ENCODE results near the gene PGA5.
A peak's percentile ranks its signal among the peaks of the same experiment; 100 is the strongest.

PGA5 gene

DNA sequence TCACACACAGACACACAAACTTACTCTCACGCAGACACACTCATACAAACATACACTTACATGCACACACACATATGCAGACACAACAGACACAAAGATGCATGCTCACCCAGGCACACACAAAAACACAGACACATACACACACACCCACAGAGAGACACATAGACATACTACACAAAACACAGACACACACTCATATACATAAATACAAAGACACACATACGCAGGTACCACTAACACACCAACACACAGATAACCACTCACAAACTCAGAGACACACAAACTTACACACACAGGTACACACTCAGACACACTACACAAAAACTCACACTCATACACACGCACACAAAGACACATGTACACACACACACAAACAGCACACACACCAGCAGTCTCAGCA, 31.8 kb downstream of the PGA5 start:
- H3K36me3 Mint-ChIP-seq (ENCODE audit: low read depth), result no peaks in the 10 kb centered on the region

DNA sequence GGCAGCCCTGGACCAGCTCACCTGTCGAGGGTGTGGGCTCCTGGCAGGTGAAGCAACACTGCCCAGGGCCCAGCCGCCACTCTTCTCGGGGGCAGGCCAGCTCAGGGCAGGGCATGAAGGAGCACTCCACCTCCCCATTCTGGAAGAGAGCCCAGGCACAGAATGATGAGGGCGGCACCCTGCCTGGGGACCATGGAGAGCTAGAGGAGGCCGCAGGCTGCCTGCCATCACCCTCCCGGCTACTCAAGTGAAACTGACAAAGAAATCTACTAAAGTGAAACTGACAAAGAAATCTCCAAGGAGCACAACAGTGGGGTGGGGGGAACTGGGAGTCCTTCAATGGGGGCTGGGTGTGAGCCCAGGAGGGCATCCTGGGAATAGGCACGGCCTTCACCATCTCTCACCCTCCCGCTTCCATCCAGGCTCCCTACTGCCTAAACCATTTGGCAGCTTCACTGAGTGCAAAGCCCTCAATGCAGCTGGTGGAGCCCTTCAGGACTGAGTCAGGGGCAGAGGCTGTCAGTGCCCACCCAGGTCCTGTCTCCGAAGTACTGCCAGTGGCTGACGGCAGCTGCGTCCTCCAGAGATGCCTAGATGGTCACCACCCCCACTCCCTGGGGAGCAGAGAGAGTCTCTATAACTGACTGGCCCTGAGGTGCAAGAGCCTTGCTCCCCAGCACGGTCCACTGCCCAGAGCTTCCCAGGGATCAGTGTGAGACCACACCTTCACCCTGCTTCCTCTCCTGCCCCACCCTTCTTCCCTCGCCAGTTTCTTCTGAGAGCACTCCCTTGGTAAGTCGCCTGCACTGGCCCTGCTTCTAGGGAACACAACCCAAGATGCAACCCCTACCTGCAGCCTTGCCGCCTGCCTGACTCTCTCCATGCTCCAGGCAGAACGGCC, 32.5 kb downstream of the PGA5 start:
- Mint-ChIP-seq H3K4me3 (no peak overlapping the region), H3K9me3 (no peaks in the 10 kb centered on the region)

More for the DNA sequence above, 31.8 kb downstream of the PGA5 start:
- Mint-ChIP-seq H3K4me1 (ENCODE audit: low read depth) (no peaks in the 10 kb centered on the region), H3K27ac (no peak overlapping the region), H3K9me3 (no peaks in the 10 kb centered on the region), H3K27me3 (no peaks in the 10 kb centered on the region), H3K4me3 (no peak overlapping the region)

DNA sequence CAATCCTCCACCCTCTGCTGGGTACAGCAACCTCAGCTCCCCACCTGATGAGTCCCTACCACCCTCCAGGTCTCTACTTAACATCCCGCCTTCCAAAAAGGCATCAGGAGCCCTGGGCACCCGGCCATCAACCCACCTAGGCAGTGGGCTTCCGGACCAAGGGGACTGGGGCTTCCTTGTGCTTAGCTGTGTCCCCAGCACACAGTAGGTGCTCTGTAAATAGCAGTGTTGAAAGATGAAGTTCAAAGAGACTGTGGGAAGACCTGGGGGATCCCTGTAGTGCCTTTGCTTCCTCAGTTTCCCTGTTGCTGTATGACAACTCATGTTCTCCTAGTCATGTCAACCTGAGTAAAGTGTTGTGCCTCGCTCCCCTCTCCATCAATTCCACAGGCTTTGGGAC, 33.1 kb downstream of the PGA5 start:
- Mint-ChIP-seq H3K4me3 (no peak overlapping the region), H3K27me3 (no peaks in the 10 kb centered on the region), H3K9me3 (no peaks in the 10 kb centered on the region), H3K27ac (no peak overlapping the region), H3K4me1 (ENCODE audit: low read depth) (no peaks in the 10 kb centered on the region), H3K36me3 (ENCODE audit: low read depth) (peaks cover 6% of the 10 kb centered on the region)

More for the DNA sequence above, 32.5 kb downstream of the PGA5 start:
- Mint-ChIP-seq H3K27ac (no peak overlapping the region), H3K4me1 (ENCODE audit: low read depth) (no peaks in the 10 kb centered on the region), H3K36me3 (ENCODE audit: low read depth) (peaks cover 5% of the 10 kb centered on the region), H3K27me3 (no peaks in the 10 kb centered on the region)

DNA sequence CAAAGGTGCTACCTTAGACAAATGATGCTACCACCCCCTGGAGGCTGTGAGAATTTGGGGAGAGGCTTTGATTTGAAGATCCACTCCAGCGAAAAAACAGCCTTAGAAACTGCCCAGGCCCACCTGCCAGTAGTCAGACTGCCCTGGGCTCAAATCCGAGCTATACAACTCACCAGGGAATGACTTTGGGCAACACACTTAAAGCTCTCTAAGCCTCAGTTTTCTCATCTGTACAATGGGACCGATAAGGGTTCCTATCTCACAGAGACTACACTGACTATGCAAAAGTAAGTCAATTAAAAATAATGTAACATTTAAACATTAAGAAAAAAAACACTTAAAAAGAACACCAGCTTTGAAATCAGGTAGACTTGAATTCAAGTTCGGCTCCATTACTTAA, 34.2 kb downstream of the PGA5 start:
- Mint-ChIP-seq H3K27ac (no peak overlapping the region), H3K36me3 (ENCODE audit: low read depth) (peaks cover 15% of the 10 kb centered on the region), H3K4me1 (ENCODE audit: low read depth) (no peaks in the 10 kb centered on the region), H3K4me3 (no peak overlapping the region), H3K9me3 (no peaks in the 10 kb centered on the region), H3K27me3 (no peaks in the 10 kb centered on the region)

DNA sequence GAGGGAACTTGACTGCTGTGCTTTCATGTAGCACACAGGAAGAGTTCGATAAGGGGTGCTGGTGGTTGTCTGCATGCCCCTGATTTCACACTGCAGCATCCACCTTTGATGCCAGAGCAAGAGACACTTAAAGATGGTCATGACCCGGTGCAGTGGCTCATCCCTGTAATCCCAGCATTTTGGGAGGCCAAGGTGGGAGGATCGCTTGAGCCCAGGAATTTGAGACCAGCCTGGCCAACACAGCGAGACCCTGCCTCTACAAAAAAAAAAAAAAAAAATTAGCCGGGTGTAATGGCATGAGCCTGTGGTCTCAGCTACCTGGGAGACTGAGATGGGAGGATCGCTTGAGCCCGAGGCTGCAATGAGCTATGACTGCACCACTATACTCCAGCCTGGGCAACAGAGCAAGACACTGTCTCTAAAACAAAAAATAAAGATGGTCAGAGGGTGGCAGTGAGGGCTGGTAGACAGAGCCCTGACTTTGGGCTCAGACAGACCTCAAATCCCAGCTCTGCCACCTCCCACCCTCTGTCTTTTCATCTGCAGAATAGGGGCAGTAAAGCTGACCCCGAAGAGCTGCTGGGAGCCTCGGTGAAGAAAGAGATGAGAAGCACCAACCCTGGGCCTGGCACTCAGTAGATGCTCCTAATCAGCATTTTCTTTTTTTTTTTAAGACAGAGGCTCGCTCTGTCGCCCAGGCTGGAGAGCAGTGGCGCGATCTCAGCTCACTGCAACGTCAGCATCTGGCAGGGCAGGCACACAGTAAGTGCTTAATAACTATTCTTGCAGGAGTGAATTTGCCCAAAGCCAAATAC, 36.4 kb downstream of the PGA5 start:
- Mint-ChIP-seq H3K4me3 (no peak overlapping the region), H3K36me3 (ENCODE audit: low read depth) (peaks cover 30% of the 10 kb centered on the region), H3K9me3 (no peaks in the 10 kb centered on the region), H3K4me1 (ENCODE audit: low read depth) (no peaks in the 10 kb centered on the region), H3K27ac (no peak overlapping the region), H3K27me3 (no peaks in the 10 kb centered on the region)

DNA sequence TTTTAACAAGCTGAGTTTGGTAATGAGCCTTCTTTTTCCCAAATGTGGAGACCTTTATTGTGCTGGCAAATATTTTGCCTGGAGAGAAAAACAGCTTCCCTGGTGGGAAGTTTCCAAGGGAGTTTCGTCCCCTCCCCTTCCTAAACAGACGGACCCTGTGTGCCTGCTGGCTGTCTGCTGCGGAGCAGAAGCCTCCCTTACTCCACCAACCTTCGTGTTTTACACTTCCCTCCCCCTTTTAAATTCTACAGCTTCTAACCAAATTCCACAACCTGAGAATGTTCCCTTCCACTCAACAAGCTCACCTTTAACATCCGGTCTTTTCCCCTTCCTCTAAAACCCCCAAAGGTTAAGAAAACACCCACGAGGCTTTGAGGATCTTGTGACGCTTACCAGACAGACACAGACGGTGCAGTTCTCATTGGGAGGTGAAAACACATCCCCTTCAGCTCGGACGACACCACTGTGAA, 37.1 kb downstream of the PGA5 start:
- no peak overlapping the region for H3K4me3 Mint-ChIP-seq
- H3K27ac Mint-ChIP-seq, result no peak overlapping the region

DNA sequence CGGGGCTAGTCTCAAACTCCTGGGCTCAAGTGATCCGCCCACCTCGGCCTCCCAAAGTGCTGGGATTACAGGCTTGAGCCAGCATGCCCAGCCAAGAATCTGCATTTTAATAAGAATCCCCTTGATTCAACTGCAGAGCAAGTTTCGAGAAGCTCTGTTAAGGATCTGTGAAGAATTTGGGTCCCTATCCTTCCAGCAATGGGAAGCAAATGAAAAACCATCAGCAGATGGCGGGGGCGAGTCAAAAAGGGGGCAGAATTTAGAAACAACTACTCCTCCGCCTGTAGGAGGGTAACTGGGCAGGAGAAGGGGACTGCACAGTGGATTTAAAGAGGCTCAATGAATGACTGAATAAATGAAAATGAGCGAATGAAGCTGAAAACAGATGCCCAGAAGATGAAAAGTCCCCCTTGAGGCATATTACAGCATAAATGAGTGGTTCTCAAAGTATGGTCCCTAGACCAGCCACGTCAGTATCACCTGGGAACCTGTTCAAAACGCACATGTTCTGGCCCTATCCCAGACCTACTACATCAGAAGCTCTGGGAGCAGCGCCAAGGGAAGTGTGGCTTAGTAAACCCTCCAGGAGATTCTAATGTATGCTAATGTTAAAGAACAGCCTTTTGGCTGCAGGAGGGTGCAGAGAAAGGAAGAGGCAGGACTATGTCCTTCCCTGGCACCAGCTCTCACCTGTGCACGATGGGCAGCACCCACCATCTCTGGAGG, 39.1 kb downstream of the PGA5 start:
- H3K36me3 Mint-ChIP-seq (ENCODE audit: low read depth), result peaks cover 48% of the 10 kb centered on the region
- no peak overlapping the region for H3K27ac Mint-ChIP-seq
- no peaks in the 10 kb centered on the region for H3K9me3 Mint-ChIP-seq
- H3K27me3 Mint-ChIP-seq, result no peaks in the 10 kb centered on the region
- no peaks in the 10 kb centered on the region for H3K4me1 Mint-ChIP-seq (ENCODE audit: low read depth)
- H3K4me3 Mint-ChIP-seq, result no peak overlapping the region

More for the DNA sequence above, 37.1 kb downstream of the PGA5 start:
- no peaks in the 10 kb centered on the region for H3K9me3 Mint-ChIP-seq
- no peaks in the 10 kb centered on the region for H3K27me3 Mint-ChIP-seq
- peaks cover 30% of the 10 kb centered on the region for H3K36me3 Mint-ChIP-seq (ENCODE audit: low read depth)
- no peaks in the 10 kb centered on the region for H3K4me1 Mint-ChIP-seq (ENCODE audit: low read depth)

DNA sequence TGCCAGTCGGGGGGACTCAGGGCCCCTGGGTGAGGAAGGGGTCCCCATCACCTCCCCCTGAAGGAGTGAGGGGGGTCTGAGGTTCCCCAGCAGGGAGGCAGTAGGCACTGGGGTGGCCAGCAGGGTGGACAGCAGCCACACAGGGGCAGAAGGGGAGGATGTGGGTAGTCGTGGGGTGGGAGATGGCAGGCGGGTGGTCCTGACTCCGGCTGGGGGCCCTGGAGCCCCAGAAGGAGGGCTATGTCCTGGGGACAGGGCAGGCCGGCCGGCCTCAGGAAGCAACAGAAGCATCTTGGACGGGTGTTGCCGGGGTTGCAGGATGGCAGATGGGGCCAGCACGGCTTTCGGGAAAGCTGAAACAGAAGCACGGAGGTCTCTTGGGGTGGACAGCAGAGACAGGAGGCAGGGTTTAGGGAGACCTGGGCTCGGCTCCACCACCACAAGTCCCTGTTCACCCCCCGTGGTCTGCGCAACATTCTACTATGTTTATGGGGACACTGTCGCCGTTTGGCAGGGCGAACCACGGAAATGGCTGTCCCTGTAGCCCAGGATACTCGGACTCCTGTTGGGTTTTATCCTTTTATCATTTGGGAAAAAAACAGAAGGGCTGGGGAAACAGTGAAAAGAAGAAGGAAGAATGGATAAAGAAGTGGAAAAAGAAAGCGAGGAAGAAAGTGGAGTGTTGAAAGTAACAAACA, 40.1 kb downstream of the PGA5 start:
- H3K9me3 Mint-ChIP-seq, result no peaks in the 10 kb centered on the region
- no peaks in the 10 kb centered on the region for H3K27me3 Mint-ChIP-seq
- H3K4me3 Mint-ChIP-seq, result no peak overlapping the region
- H3K4me1 Mint-ChIP-seq (ENCODE audit: low read depth), result no peaks in the 10 kb centered on the region
- peaks cover 58% of the 10 kb centered on the region for H3K36me3 Mint-ChIP-seq (ENCODE audit: low read depth)
- peak overlapping the region; percentile 80 for H3K27ac Mint-ChIP-seq

DNA sequence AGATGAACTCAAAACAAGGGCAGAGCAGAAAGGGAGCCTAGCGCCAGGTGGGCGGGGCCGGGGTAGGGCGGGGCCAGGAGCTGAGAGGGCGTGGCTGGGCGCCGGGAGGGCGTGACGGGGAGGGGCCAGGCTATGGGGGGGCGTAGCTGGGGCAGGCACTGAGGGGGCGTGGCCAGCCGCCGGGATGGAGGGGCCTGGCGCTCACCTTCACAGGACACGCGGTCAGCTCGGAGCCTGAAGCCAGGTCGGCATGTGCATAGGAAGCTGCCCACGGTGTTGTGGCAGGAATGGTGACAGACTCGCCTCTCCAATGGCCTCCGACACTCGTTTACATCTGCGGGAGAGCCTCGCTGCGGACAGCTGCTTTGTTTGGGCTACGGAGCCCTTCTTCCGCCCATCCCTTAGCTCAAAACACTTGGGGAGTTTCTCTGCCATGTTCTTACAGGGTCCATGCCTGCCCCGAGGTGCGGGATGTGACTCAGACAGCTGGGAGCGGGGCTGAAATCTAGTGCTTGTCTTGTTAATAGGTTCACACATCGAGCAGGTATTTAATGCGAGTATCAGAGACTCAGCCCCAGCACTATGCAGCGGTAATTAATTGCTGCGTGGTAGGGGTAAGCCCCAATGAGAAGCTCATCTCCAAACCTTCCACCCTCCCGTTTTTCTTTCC, 40.7 kb downstream of the PGA5 start:
- no peaks in the 10 kb centered on the region for H3K27me3 Mint-ChIP-seq
- H3K4me3 Mint-ChIP-seq, result no peak overlapping the region
- H3K36me3 Mint-ChIP-seq (ENCODE audit: low read depth), result peaks cover 61% of the 10 kb centered on the region
- H3K9me3 Mint-ChIP-seq, result no peaks in the 10 kb centered on the region
- no peaks in the 10 kb centered on the region for H3K4me1 Mint-ChIP-seq (ENCODE audit: low read depth)
- H3K27ac Mint-ChIP-seq, result no peak overlapping the region

DNA sequence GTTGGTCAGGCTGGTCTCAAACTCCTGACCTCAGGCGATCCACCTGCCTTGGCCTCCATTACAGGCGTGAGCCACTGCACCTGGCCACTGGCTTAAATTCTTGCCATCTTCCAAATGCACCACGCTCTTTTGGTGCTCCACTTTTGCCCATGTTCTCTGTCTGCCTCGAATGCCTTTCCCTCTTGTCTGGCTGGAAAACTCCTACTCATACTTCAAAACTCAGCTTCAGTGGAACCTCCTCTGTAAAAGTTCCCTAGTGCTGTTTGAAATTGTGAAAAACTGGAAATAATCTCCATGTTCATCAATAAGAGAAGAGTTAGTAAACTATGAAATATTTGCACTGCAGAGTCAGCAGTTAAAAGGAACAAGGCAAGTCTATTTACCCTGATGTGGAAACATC, 42.6 kb downstream of the PGA5 start:
- no peaks in the 10 kb centered on the region for H3K4me1 Mint-ChIP-seq (ENCODE audit: low read depth)
- no peak overlapping the region for H3K27ac Mint-ChIP-seq
- no peaks in the 10 kb centered on the region for H3K27me3 Mint-ChIP-seq
- no peak overlapping the region for H3K4me3 Mint-ChIP-seq
- no peaks in the 10 kb centered on the region for H3K9me3 Mint-ChIP-seq
- peaks cover 58% of the 10 kb centered on the region for H3K36me3 Mint-ChIP-seq (ENCODE audit: low read depth)

DNA sequence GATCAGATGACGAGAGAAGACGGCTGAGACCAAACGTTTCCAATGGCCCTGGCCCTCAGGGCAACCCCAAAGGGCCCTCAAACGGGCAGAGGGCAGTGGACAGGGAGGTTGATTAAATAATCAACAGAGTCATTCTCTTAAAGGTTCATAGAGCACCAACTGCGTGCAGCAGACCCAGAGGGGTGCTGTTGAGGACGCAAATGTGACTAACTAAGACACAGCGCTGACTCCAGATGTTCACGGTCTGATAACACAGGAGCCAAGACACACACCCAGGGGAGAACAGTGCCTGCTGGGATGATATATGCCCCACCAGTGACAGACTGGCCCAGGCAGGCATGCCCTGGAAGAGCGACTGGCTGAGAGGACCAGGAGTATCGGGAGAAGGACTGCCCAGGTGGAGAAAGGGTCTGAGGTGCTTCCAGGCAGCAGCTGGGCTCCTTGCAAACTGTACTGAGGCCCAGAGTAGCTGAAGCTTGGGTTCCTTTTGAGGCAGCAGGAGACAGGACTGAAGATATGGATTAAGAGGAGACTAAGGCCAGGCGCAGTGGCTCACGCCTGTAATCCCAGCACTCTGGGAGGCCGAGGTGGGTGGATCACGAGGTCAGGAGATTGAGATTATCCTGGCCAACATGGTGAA, 46.5 kb downstream of the PGA5 start:
- Mint-ChIP-seq H3K27me3 (peaks cover 5% of the 10 kb centered on the region), H3K36me3 (ENCODE audit: low read depth) (peaks cover 47% of the 10 kb centered on the region), H3K4me1 (ENCODE audit: low read depth) (peaks cover 2% of the 10 kb centered on the region), H3K27ac (no peak overlapping the region), H3K9me3 (no peaks in the 10 kb centered on the region), H3K4me3 (no peak overlapping the region)

DNA sequence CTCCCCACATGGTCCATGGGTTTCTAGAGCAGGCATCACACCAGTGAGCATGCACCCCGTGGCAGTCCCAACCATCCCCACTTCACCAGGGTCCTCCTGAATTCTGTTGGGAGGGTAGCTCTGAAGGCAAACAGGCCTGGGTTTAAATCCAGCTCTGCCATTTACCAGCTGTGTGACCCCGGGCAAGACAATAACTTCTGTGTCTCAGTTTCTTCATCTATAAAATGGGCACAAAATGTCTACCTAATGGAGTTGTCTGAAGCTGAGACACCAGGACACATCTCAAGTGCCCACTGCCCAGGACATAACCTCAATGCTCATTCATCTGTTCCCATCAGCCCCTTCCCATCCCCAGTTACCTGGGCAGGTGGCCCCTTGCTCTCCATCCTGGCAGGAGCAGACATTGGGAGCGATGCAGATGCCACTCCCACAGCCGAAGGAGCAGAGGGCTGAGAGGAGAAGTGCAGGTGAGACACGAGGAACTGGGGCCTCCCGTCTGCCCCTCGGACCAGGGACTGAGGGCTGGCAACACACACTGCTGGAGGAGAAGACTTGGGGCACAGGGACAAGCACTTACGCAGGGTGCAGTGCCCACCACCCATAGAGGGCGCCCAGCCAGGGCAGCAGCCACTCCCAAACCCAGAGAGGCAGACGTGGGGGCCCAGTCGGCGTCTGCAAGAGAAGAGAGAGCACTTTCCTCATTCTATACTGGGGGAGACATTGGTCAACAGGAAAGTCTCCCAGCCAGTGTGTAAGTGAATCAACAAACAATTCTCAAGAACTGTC, 50.1 kb downstream of the PGA5 start:
- Mint-ChIP-seq H3K27me3 (peaks cover 6% of the 10 kb centered on the region), H3K4me3 (no peak overlapping the region), H3K9me3 (no peaks in the 10 kb centered on the region), H3K36me3 (ENCODE audit: low read depth) (peaks cover 24% of the 10 kb centered on the region), H3K4me1 (ENCODE audit: low read depth) (peaks cover 18% of the 10 kb centered on the region), H3K27ac (no peak overlapping the region)

DNA sequence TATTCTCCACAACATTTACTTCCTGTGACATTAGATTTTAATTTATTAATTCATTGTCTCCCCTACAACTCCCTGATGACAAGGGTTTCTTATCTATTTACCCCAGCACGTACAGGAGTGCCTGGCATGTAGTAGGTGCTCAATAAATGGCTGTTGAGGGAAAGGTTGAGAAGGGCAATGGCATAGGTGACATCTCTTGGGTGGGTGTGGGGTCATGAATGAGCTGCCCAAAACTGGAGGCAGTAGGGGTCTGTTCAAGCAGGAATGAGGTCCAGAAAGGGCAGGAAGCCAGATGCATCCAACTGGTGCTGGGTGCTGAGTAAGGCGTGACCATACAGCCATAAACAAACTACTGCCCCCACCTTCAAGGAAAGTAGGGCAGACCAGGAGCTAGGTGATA, 51.4 kb downstream of the PGA5 start:
- Mint-ChIP-seq H3K27me3 (peaks cover 6% of the 10 kb centered on the region), H3K4me3 (peak overlapping the region; percentile 57), H3K27ac (peak overlapping the region; percentile 75), H3K4me1 (ENCODE audit: low read depth) (peaks cover 24% of the 10 kb centered on the region), H3K9me3 (no peaks in the 10 kb centered on the region), H3K36me3 (ENCODE audit: low read depth) (peaks cover 29% of the 10 kb centered on the region)
